RWPE2 (cell line): Measurements from ENCODE around the gene MTARC1.
A peak's percentile ranks its signal among the peaks of the same experiment; 100 is the strongest.

Source experiments
- ATAC-seq: fragments of 200-7000 bp; cut with Tn5 transposase; 3 replicates; pipeline ENCODE4 v1.9.1; 2021; ENCODE audit warnings: low read depth
- DNase-seq: peaks from one replicate; pipeline ENCODE4 v3.0.0-alpha.2; 2020; ENCODE audit warnings: low spot score
- H3K27ac ChIP-seq: fragments of 450-650 bp; 2 replicates; pipeline ENCODE4 v1.5.1; 2017; ENCODE audit warnings: mild to moderate bottlenecking; ENCODE audit not compliant: poor library complexity, severe bottlenecking
- H3K27me3 ChIP-seq: fragments of 250-450 bp; sonication (Bioruptor Pico); 2 replicates; pipeline ENCODE4 v1.5.1; 2021; ENCODE audit warnings: mild to moderate bottlenecking, moderate library complexity; ENCODE audit not compliant: insufficient read depth, poor library complexity, severe bottlenecking
- H3K36me3 ChIP-seq: fragments of 250-450 bp; sonication (Bioruptor Pico); 2 replicates; pipeline ENCODE4 v1.5.1; 2020; ENCODE audit warnings: low read depth, mild to moderate bottlenecking, moderate library complexity
- H3K4me1 ChIP-seq: fragments of 250-450 bp; sonication (Bioruptor Pico); 2 replicates; pipeline ENCODE4 v1.5.1; 2021; ENCODE audit warnings: mild to moderate bottlenecking, moderate library complexity; ENCODE audit not compliant: insufficient read depth, poor library complexity, severe bottlenecking
- H3K4me3 ChIP-seq: fragments of 250-450 bp; sonication (Bioruptor Pico); 2 replicates; pipeline ENCODE4 v1.5.1; 2021; ENCODE audit warnings: mild to moderate bottlenecking, moderate library complexity; ENCODE audit not compliant: severe bottlenecking
- H3K9me3 ChIP-seq: fragments of 250-450 bp; sonication (Bioruptor Pico); 2 replicates; pipeline ENCODE4 v1.5.1; 2021; ENCODE audit warnings: mild to moderate bottlenecking, moderate library complexity; ENCODE audit not compliant: severe bottlenecking
- TF ChIP-seq, protein P1 (sequence below): fragments of 450-650 bp; IDR thresholded peaks from one replicate; pipeline ENCODE4 v1.5.1; 2017; ENCODE audit warnings: mild to moderate bottlenecking, moderate library complexity; ENCODE audit not compliant: poor library complexity, severe bottlenecking

MTARC1 gene

DNA sequence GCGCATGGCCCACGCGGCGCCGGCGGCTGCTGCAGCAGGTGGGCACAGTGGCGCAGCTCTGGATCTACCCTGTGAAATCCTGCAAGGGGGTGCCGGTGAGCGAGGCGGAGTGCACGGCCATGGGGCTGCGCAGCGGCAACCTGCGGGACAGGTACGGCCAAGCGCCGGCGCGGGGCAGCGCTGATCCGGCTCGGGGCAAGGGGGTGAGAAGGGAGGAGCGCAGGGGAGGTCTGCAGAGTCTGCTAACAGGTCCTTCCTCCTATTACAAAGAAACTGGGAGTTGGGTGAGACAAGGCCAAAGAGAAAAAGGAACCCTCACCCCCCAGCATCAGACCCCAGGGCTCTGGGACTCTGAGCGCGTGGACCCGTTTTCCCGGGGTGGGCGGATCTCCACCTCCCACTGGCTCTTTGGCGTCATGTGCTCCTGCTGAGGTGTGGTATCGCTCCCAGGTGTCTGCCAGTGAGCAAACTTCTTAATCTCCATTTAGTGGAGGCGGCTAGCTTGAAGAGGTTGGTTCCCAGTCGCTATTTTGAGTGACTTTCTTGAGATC, 431 bp downstream of the MTARC1 start:
- Histone ChIP-seq H3K27me3 (no peaks in the 10 kb centered on the region), H3K4me3 (peak overlapping the region; percentile 45), H3K9me3 (no peaks in the 10 kb centered on the region), H3K36me3 (no peaks in the 10 kb centered on the region), H3K4me1 (no peaks in the 10 kb centered on the region), H3K27ac (no peak overlapping the region)
- ATAC-seq (peak; percentile 74), DNase-seq (no peak)
- TF ChIP-seq, protein P1, sequence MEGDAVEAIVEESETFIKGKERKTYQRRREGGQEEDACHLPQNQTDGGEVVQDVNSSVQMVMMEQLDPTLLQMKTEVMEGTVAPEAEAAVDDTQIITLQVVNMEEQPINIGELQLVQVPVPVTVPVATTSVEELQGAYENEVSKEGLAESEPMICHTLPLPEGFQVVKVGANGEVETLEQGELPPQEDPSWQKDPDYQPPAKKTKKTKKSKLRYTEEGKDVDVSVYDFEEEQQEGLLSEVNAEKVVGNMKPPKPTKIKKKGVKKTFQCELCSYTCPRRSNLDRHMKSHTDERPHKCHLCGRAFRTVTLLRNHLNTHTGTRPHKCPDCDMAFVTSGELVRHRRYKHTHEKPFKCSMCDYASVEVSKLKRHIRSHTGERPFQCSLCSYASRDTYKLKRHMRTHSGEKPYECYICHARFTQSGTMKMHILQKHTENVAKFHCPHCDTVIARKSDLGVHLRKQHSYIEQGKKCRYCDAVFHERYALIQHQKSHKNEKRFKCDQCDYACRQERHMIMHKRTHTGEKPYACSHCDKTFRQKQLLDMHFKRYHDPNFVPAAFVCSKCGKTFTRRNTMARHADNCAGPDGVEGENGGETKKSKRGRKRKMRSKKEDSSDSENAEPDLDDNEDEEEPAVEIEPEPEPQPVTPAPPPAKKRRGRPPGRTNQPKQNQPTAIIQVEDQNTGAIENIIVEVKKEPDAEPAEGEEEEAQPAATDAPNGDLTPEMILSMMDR: no peak

DNA sequence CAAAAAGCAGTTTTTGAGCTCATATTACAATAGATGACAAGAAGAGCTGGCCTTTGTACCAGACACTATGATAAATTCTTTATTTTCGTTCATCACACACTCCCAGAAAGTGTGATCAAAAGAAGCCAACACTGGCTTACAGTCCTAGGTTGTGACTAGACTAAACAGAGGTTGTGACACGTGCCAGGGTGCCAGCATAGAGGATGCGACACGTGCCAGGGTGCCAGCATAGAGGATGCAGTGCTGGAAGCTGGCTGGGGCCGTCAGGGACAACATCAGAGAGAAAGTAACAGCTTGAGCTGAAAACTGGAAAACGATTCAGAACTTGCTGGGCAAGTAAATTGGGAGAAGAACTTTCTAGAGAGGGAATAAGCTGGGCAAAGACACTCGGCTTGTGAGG, 2.2 kb downstream of the MTARC1 start:
- TF ChIP-seq, protein P1: no peak
- ATAC-seq (no peak), DNase-seq (no peak)
- no peaks in the 10 kb centered on the region for H3K36me3 ChIP-seq
- H3K4me3 ChIP-seq: no peak overlapping the region
- no peaks in the 10 kb centered on the region for H3K9me3 ChIP-seq
- no peak overlapping the region for H3K27ac ChIP-seq
- H3K4me1 ChIP-seq: no peaks in the 10 kb centered on the region
- no peaks in the 10 kb centered on the region for H3K27me3 ChIP-seq

DNA sequence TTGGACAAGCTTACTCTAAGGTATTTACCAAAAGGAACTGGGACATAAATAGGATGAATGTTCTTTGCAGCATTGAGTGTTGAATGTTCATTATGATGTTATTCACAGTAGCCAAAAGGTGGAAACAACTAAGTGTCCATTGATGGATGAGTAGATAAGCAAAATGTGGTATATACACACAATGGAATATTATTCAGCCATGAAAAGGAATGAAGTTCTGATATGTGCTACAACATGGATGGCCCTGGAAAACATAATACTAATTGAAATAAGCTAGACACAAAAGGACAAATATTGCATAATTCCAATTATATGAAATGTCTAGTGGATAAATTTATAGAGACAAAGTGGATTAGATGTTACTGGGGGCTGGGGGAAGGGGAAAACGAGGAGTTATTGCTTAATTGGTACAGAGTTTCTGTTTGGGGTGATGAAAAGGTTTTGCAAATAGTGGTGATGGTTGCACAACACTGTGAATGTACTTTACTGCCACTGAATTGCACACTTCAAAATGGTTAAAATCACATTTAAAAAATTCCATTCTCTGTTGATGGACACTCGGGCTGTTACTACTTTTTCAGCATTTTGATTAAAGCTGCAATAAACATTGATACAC, 2.9 kb downstream of the MTARC1 start:
- H3K36me3 ChIP-seq: no peaks in the 10 kb centered on the region
- no peak overlapping the region for H3K4me3 ChIP-seq
- H3K4me1 ChIP-seq: no peaks in the 10 kb centered on the region
- H3K27me3 ChIP-seq: no peaks in the 10 kb centered on the region
- no peak for ATAC-seq
- TF ChIP-seq, protein P1: no peak
- H3K27ac ChIP-seq: no peak overlapping the region
- H3K9me3 ChIP-seq: no peaks in the 10 kb centered on the region
- DNase-seq: no peak

DNA sequence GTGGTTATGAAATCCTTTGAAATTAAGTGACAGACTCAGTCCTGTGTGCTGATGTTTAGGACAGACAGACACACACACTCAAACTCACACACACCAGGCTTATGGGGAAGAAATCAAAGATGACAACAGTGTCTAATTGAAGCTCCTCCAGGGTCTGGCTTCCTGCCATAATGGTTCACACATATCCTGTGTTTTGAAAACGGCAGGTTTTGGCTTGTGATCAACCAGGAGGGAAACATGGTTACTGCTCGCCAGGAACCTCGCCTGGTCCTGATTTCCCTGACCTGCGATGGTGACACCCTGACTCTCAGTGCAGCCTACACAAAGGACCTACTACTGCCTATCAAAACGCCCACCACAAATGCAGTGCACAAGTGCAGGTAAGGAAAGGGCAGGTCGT, 4.6 kb downstream of the MTARC1 start:
- no peak for ATAC-seq
- TF ChIP-seq, protein P1: no peak
- Histone ChIP-seq H3K4me3 (no peak overlapping the region), H3K27ac (no peak overlapping the region), H3K9me3 (no peaks in the 10 kb centered on the region), H3K27me3 (no peaks in the 10 kb centered on the region), H3K4me1 (no peaks in the 10 kb centered on the region), H3K36me3 (no peaks in the 10 kb centered on the region)
- DNase-seq: no peak

DNA sequence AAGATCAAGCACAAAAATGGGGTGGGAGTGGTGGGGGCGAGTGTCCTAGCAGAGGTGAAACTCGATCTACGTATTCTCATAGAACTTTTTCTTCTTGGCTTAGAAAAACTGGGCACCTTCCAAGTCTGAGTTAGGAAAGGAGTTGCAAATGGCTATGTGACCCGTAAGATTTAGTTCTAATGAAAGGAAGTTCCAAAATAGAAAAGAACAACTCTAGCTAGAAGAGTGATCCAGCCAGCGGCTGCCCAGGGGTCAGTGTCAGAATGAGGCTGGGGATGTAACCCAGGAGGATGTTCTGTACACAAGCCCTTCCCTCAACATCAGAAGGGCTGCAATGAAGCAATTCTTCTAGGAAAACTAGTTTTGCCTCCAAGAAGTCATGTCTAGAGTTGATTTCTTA, 5.2 kb downstream of the MTARC1 start:
- DNase-seq (no peak), ATAC-seq (no peak)
- Histone ChIP-seq H3K4me3 (no peak overlapping the region), H3K27me3 (no peaks in the 10 kb centered on the region), H3K36me3 (no peaks in the 10 kb centered on the region), H3K27ac (no peak overlapping the region), H3K4me1 (no peaks in the 10 kb centered on the region), H3K9me3 (no peaks in the 10 kb centered on the region)
- TF ChIP-seq, protein P1: no peak
